Measurements from ENCODE around the gene TIAM2.

TIAM2 gene

GRCh38 chr6:155171109-155171746, 176.1 kb downstream of the TIAM2 start:
- TF ChIP-seq CTCF (IDR thresholded peaks at IDR 0.05; ENCODE audit: low read depth, low read length) = no peak
- Histone ChIP-seq H3K4me3 (ENCODE audit: low read depth, low read length) (no peak overlapping the region), H3K36me3 (peaks cover 44% of the 10 kb centered on the region), H3K9me3 (ENCODE audit: severe bottlenecking) (no peaks in the 10 kb centered on the region), H3K27ac (no peak overlapping the region), H3K27me3 (ENCODE audit: insufficient read depth, low read depth, severe bottlenecking) (no peaks in the 10 kb centered on the region)
- DNase-seq = no peak

GRCh38 chr6:155171747-155172449, 176.8 kb downstream of the TIAM2 start:
- H3K4me3 ChIP-seq (ENCODE audit: low read depth, low read length) = no peak overlapping the region
- H3K36me3 ChIP-seq = peaks cover 44% of the 10 kb centered on the region
- no peak for TF ChIP-seq CTCF (IDR thresholded peaks at IDR 0.05; ENCODE audit: low read depth, low read length)
- DNase-seq = no peak
- H3K27ac ChIP-seq = no peak overlapping the region
- H3K27me3 ChIP-seq (ENCODE audit: insufficient read depth, low read depth, severe bottlenecking) = no peaks in the 10 kb centered on the region
- H3K9me3 ChIP-seq (ENCODE audit: severe bottlenecking) = no peaks in the 10 kb centered on the region

- Histone ChIP-seq H3K9me3 (ENCODE audit: severe bottlenecking) (no peaks in the 10 kb centered on the region), H3K36me3 (peaks cover 45% of the 10 kb centered on the region), H3K4me3 (ENCODE audit: low read depth, low read length) (no peak overlapping the region), H3K27ac (no peak overlapping the region), H3K27me3 (ENCODE audit: insufficient read depth, low read depth, severe bottlenecking) (no peaks in the 10 kb centered on the region)
- DNase-seq = no peak
- no peak for TF ChIP-seq CTCF (IDR thresholded peaks at IDR 0.05; ENCODE audit: low read depth, low read length)
These were observed 178.4 kb downstream of the TIAM2 start for GRCh38 chr6:155173488-155173887.

GRCh38 chr6:155174576-155175211, 179.6 kb downstream of the TIAM2 start:
- Histone ChIP-seq H3K9me3 (ENCODE audit: severe bottlenecking) (no peaks in the 10 kb centered on the region), H3K36me3 (peaks cover 49% of the 10 kb centered on the region), H3K27me3 (ENCODE audit: insufficient read depth, low read depth, severe bottlenecking) (no peaks in the 10 kb centered on the region), H3K4me3 (ENCODE audit: low read depth, low read length) (no peak overlapping the region), H3K27ac (peak overlapping the region; percentile 1; the same call in 1 of the 2 replicates)
- peak; percentile 73 for DNase-seq
- TF ChIP-seq CTCF (IDR thresholded peaks at IDR 0.05; ENCODE audit: low read depth, low read length) = peak; percentile 63

GRCh38 chr6:155177363-155177961, 182.3 kb downstream of the TIAM2 start:
- H3K27ac ChIP-seq = no peak overlapping the region
- H3K4me3 ChIP-seq (ENCODE audit: low read depth, low read length) = no peak overlapping the region
- no peaks in the 10 kb centered on the region for H3K27me3 ChIP-seq (ENCODE audit: insufficient read depth, low read depth, severe bottlenecking)
- TF ChIP-seq CTCF (IDR thresholded peaks at IDR 0.05; ENCODE audit: low read depth, low read length) = 0 out of 2 replicates have a peak, but pooled peaks have one; percentile 22
- peak; percentile 37 for DNase-seq
- peaks cover 63% of the 10 kb centered on the region for H3K36me3 ChIP-seq
- no peaks in the 10 kb centered on the region for H3K9me3 ChIP-seq (ENCODE audit: severe bottlenecking)

Measured in WERI-Rb-1 (cell line).